MV-4-11 (cell line): ENCODE measurements around the gene CFTR.
A peak's percentile ranks its signal among the peaks of the same experiment; 100 is the strongest.
"Not testable (repeated sequence)": the region's sequence is repeated elsewhere in the genome, so short reads cannot be mapped to it uniquely, and the experiment has no call there.

Source experiments
- DNase-seq: peaks from one replicate; lab custom pipeline; 2025; lab: John Stamatoyannopoulos, UW

The CFTR gene

DNA sequence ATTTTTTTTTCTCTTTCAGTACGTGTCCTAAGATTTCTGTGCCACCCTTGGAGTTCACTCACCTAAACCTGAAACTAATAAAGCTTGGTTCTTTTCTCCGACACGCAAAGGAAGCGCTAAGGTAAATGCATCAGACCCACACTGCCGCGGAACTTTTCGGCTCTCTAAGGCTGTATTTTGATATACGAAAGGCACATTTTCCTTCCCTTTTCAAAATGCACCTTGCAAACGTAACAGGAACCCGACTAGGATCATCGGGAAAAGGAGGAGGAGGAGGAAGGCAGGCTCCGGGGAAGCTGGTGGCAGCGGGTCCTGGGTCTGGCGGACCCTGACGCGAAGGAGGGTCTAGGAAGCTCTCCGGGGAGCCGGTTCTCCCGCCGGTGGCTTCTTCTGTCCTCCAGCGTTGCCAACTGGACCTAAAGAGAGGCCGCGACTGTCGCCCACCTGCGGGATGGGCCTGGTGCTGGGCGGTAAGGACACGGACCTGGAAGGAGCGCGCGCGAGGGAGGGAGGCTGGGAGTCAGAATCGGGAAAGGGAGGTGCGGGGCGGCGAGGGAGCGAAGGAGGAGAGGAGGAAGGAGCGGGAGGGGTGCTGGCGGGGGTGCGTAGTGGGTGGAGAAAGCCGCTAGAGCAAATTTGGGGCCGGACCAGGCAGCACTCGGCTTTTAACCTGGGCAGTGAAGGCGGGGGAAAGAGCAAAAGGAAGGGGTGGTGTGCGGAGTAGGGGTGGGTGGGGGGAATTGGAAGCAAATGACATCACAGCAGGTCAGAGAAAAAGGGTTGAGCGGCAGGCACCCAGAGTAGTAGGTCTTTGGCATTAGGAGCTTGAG is at the start of gene CFTR:
Gene CFTR, plus strand, starts transcription at position 801 of the 830 bp plus-strand sequence. CDS start 70 bp downstream, outside the sequence.
- DNase-seq, result no peak

DNA sequence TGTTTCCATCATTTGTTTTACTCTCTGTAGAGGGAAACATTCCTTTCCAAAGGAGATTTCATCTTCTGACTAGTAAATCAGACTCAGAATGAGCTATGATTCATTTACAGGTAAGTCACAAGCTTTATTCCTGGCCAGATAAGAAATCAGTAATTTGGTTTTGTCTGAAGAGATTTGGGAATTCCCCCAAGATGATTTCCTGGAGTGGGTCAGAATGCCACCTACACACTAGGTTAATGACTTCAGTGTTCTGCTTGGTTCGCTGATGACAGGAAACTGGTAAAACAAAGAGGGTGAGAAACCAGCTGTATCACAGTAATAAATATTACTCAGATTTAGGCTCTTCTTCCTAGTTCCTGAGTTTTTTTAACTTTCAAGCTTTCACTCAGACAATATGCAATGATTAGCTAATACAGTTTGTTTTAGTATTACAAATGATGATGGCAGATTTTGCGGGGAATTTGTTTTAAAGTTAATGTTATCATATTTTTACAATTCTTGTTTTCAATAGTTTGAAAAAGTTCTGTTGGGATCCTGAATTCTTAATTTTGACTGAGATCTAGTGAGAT is 44.3 kb upstream of the CFTR start:
- no peak for DNase-seq

DNA sequence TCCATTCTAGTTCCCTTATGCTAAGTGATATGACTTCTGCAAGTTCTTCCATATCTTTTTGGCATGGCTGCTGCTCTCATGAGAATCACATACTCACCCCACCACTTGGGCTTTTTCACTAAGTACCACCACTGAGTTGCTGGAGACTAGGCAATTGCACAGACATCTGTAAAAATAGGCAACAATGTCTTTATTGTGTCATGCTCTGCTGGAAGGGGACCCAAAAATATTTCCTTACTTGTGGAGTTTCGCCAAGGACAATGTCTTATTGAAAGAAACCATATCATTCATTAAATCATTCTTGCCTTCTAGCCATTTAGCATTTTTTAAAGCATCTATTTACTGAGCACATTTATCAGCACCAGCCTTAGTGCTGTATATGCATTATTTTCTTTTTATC is 35.2 kb upstream of the CFTR start:
- DNase-seq, result no peak

DNA sequence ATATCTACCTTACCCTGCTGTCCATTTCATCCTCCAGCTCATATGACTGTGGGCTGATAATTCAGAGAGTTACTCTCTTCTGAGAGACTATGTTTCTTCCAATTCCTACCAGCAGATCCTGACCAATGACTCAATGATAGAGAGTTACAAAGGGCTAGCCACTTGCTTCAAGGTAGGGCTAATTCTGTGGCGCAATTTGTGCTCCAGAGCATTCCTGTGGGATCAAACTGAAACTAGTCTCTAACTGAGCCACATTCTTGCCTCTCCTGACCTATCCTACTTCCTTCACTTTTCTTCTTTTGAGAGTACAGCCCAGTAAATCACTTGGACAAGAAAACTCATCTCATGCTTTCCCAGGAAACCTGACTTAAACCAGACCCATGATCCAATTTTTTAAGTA is 34.6 kb upstream of the CFTR start:
- no peak for DNase-seq

DNA sequence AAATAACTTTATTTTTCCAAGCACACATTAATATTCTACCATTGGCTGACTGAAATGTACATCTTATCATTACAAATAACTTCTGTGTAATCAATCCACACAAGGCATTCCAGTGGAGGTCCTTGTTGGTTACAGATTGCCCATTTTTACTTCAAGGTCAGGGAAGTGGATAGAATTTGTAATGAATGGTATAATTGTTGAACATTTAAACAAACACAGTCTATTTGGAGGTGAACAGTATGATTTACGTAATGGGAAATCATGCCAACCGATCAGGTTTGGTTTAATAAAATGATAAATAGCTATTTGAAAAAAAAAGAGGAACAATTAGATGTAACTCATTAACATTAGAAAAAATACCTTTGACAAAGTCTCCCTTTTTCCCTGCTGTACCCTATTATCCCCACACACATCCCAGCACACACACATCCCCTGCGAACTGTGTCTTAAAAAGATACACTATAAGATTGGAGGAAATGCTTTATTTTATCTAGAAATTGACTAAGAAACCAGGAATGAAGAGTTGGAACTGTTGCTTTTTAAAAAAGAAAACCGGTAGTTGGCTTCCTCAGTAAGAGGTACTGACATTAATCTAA is 33.5 kb upstream of the CFTR start:
- no peak for DNase-seq

DNA sequence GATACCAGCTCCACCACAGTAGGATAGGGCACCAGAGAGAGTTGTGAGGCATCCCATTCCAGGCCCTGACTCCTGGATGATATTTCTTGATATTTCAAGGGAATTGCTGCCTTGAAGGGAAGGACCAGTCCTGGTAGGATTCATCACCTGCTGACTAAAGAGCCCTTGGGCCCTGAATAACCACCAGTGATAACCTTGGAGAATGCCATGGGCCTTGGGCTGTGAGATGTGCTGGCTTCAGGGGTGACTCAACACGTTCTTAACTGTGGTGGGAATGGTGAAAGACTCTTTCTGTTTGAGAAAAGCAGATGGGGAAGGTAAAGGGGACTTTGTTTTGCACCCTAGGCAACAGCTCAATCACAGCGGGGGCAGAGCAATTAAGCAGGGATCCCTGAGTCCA is 31.2 kb upstream of the CFTR start:
- DNase-seq, result no peak

DNA sequence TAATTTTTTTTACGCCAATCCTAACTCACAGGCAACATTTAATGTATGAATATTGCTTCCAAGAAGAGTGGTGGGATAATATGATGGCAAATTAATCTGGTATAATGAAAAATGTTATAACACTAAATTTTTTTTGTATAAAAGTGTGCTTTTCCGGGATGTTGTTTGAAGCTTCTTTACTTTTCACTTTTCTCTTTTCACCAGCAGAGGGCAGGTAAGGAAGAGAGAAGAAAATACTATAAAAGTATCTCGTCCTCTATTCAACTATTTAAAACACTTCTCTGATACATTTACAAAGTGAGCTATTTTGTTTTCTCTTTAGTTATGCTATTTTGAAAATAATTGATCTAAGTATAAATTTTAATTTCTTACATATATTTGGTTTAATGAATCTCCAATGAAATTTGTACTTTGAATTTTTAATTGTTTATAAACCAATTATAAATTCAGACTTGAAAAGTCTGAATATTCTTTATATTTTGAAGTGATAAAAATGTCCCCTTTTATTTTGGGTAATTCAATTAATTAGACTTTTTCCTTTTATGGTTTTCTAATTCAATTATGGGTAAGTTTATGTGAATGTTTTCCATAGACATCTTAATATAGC is 20.7 kb upstream of the CFTR start:
- no peak for DNase-seq

DNA sequence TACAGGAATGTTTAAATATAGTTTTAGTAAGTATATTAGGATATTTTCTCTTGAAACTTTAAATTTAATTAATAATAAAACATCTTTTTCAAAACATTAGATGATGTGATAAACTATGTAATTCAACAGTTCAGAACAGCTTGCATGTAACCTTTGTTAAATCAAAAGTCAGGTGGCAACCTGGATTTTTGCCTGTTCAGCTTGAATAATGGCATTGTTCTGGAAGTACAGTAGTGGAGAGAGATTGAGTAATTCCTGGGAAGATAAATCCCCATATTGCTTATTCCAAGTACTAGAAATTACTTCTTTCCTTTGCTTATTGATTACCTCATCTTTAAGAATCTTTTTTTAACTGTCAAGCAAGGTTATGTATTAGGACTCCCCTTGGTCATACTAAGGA is 20.1 kb upstream of the CFTR start:
- no peak for DNase-seq

DNA sequence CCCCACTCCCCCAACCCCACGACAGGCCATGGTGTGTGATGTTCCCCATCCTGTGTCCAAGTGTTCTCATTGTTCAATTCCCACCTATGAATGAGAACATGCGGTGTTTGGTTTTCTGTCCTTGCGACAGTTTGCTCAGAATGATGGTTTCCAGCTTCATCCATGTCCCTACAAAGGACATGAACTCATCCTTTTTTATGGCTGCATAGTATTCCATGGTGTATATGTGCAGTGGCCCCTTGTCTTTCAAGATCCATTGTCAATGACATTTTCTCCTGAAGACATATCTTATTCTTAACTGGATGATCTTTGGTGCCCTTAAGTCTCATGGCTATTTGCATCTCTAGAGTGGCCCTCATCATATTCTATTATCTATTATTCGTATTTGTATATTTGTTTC is 19.0 kb upstream of the CFTR start:
- not testable (repeated sequence) for DNase-seq

DNA sequence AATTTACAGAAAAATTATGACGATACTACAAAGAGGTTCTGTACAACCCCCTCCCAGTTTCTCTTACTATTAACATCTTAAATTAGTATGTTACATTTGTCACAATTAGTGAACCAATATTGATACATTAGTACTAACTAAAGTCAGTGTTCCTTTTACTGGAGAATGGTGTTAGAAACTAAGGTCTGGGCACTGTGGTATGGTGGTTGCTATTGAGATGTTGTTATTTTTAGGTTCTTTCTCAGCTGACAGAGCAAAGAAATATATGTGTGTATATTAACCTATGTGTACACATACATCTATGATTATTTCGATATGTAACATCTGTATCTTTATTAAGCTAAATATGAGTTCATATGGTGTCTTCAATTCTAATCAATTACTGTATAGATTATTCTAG is 11.7 kb upstream of the CFTR start:
- DNase-seq, result no peak

DNA sequence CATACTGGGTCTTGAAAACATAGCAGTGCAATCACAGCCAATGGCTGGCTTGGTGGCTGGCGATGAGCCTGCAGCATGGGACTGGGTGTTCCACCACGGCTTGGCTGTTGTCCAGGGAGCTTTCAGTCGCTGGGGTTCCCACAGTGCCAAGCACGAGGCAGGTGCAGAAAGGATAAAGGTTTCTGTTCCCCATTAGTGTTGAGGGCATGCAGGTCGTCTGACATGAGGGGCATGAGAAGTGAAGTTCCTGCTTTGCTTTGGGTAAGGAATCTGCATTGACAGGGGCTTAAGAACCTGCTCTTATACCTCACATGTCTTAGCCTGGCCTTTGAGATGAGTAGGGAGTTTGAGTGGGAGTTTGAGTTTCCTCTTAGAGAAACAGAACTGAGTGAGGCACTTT is 9.0 kb upstream of the CFTR start:
- no peak for DNase-seq

DNA sequence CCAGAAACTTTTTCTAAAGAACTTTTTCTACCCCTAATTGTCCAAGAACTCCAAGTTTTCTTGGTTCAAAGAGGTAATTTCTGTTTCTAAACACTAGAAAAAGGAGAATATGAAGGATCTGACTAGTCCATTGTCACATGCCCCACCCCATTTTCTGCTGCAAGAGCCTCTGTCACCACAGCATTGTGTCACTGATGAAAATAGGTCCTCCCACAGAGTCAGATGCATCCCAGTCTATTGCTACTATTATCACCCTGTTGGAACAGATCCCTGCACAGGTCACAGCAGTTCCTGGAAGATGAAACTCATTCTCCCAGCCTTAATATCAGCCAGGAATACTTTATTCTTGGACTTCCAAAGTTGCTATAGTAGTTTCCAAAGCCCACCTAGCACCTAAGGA is 7.5 kb upstream of the CFTR start:
- no peak for DNase-seq

DNA sequence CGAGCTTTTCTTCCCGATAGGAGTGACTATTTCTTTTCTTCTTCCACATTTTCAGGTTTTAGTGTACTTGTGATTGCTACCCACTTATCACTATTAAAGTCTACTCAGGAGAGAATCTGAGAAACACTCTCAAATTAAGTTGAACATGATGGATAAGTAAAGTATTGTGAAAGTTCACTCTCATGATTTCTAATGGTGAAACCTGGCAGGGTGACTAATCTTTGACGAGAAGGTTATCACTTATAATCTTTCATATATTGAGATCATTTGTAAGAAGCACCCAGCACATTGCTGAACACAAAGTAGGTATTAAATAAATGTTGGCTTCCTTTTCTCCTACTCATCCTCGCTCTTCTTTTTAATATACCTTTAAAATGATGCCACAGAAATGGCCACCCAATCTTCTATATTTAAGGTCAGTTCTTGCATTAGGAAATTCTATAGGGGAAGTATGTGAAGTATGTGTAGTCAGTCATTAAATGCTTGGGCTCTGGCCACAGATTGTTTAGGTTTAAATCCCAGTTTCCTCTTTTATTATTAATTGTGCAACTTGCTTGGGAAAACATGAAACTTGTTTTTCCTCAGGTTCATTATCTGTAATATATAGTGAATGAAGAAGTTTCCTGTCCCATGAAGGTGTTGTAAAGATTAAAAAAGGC is 3.1 kb upstream of the CFTR start:
- DNase-seq, result no peak

DNA sequence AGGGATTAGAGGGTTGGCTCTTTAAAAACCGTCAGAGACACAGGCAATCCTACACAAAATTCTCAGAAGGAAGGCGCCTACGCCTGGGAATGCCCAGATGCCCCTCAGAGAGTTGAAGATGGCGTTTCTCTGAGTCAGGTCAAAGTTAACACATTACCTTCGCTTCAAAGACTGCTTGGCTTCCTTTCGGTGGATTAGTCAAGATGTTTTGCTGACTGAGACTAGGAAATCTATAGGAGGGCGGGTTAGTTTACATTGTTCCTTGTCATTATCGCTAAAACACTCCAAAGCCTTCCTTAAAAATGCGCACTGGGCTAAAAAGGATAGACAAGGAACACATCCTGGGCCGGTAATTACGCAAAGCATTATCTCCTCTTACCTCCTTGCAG is 995 bp upstream of the CFTR start:
- no peak for DNase-seq

DNA sequence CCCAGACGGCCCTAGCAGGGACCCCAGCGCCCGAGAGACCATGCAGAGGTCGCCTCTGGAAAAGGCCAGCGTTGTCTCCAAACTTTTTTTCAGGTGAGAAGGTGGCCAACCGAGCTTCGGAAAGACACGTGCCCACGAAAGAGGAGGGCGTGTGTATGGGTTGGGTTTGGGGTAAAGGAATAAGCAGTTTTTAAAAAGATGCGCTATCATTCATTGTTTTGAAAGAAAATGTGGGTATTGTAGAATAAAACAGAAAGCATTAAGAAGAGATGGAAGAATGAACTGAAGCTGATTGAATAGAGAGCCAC is 184 bp downstream of the CFTR start:
- DNase-seq, result no peak

DNA sequence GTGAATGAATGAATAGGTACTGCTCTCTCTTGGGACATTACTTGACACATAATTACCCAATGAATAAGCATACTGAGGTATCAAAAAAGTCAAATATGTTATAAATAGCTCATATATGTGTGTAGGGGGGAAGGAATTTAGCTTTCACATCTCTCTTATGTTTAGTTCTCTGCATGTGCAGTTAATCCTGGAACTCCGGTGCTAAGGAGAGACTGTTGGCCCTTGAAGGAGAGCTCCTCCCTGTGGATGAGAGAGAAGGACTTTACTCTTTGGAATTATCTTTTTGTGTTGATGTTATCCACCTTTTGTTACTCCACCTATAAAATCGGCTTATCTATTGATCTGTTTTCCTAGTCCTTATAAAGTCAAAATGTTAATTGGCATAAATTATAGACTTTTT is 1.2 kb downstream of the CFTR start:
- no peak for DNase-seq

DNA sequence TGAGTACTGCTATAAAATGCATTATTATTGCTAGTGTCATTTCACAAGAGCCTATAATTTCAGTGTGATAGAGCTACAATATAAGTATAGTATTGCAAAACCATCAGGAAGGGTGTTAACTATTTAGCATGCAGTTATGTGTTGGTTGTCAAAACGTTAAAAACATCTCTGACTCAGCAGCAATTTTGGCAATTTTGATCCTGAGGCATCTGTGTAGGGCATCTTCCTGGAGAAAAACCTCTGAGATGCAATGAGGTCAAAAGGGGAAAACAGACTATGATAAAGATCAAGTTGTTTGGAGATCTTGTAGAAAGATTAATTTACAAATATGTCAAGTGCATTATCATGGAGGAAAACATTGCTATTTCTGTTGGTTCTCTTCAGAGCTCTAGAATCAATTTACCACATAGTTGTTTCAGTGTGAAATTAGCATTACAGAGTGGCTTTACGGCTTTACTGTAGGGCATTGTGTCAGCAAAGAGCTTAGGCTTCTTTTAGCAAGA is 5.3 kb downstream of the CFTR start:
- no peak for DNase-seq

DNA sequence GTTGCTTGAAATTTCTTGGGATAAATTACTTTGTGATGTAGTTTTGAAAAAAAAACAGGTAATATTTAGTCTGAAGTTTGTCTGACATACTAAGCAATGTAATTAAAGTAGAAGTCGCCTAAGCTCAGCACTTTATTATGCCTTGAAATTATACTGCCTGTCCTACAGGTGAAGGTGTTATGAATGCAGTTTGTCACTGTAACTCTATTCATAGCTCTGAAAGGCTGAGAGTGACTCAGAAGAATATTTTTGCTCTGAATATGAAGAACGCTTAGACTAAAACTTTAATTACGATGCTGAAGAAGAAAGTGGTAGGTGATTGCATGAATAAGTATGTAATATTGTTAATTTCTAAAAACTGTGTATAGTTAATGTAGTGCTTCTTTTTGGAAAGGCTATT is 9.2 kb downstream of the CFTR start:
- DNase-seq, result no peak

DNA sequence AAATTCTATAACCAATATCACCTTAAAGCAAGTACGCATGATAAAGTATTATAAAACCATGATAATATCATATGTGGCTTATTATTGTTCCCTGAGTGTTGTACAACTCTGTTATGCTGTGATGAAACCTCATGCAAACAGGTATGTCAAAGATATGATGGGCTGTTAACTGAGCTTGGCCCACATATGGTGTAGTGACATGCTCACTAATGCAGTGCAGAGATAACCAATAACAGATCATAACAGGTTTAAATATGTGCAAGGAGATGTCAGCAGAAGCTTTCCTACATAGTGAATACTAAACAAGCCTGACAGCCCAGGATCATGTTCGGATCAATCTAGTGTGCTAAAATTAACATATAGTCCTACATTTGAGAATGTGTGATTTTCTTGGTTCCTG is 9.6 kb downstream of the CFTR start:
- no peak for DNase-seq

DNA sequence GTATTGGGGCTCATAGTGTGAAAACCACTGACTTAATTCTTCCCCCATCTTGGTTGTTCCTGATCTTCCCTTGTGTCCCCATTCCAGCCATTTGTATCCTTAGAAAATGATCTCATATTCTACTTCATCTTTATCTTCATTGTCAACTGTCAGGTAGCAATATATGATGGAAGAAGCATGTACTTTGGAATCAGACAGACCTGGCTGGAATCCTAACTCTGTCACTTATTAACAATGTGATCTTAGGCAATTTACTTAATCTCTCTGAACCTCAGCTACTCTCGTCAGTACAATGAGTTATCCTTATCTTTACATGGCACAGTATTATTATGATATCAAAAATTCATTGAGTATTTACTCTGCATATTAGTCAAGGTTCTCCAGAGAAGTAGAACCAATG is 10.1 kb downstream of the CFTR start:
- no peak for DNase-seq

DNA sequence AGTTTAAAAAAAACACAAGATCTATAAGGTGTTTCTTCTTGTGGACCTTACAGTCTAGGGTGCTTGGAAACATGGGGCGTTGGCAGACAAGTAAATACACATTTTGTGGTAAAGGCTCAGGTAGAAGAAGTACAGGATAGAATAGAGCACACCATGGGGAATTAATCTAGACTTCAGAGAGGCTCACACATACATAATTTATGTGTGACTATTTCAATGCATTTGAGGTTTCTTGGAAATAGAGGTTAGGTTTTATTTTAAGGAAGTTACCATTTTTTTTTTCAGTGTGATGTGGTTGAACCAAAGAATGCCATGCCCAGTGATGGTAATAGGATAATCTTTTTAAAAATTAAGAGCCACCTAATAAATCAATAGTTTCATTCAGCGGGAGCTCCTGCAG is 12.8 kb downstream of the CFTR start:
- peak; percentile 47 for DNase-seq

DNA sequence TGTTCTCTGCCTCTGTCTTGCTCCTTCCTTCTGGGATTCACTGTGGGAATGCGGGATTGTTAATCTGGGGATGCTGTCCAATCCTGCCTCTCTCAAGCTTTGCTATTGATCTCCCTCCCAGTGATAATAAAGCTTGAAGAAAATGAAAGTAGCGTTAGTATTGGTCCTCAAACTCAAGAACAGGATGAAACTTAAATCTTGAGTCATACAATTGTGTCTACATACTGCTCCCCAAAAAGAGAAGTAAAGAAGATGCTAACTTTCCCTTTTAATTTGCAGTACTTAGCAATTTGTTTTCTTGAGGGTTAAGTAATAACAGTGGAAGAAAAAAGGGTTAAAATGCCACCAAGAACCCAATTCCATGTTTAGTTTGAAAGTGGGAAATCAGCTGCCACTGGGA is 13.6 kb downstream of the CFTR start:
- peak; percentile 50 for DNase-seq

DNA sequence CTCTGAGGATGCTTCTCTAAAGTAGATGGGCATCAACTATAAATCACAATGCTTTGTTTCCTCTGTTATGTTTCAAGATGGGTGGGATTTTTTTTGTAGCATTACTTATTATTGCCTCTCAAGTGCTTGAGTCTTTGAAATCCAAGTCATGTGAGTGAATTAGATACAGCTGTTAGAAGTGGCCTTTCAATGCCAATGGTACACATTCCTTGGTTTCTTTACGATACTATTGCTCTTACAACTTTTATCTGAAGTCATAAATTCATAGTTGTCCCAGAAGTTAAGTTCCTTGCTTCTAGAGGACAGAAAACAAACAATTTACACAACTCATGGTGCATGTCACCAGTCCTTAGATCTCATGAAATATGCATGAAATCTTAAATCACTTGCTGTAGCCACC is 15.5 kb downstream of the CFTR start:
- no peak for DNase-seq
